Stimulated activated CD4-positive, alpha-beta T cell treated with anti-CD3 and anti-CD28 coated beads, Interleukin-1b, Interleukin-23, amount 100 ng/mL, for 24 hours (primary cell): Measurements from ENCODE around the gene KIF18A.
"Not testable (repeated sequence)": the region's sequence is repeated elsewhere in the genome, so short reads cannot be mapped to it uniquely, and the experiment has no call there.

Experiments used
- DNase-seq, 4 experiments: peaks; one replicate each; pipeline ENCODE4 v3.0.0-alpha.2; 2020; ENCODE audit warnings: low read depth in 4 of 4, low spot score in 1 of 4

The KIF18A gene

GRCh38 chr11:28107191-28107749 lies 686 bp downstream of the KIF18A start:
- DNase-seq, result no peak

- no peak for DNase-seq
Measured at GRCh38 chr11:28106353-28107043, 1.5 kb downstream of the KIF18A start.

GRCh38 chr11:28105869-28106268 lies 2.1 kb downstream of the KIF18A start:
- DNase-seq, result no peak

- no peak for DNase-seq
Measured at GRCh38 chr11:28104984-28105383, 3.0 kb downstream of the KIF18A start.

- no peak for DNase-seq
Measured at GRCh38 chr11:28104425-28104824, 3.5 kb downstream of the KIF18A start.

GRCh38 chr11:28102300-28102699 lies 5.7 kb downstream of the KIF18A start:
- DNase-seq, result not testable (repeated sequence)

GRCh38 chr11:28100665-28101064 lies 7.3 kb downstream of the KIF18A start:
- DNase-seq, result no peak

GRCh38 chr11:28099715-28100114 lies 8.2 kb downstream of the KIF18A start:
- no peak for DNase-seq

- DNase-seq, result no peak
Measured at GRCh38 chr11:28098257-28098656, 9.7 kb downstream of the KIF18A start.

GRCh38 chr11:28092786-28093185 lies 15.2 kb downstream of the KIF18A start:
- no peak for DNase-seq

GRCh38 chr11:28090052-28090749 lies 17.8 kb downstream of the KIF18A start:
- no peak for DNase-seq

- no peak for DNase-seq
Measured at GRCh38 chr11:28089378-28089777, 18.6 kb downstream of the KIF18A start.

- not testable (repeated sequence) for DNase-seq
Measured at GRCh38 chr11:28087693-28088092, 20.3 kb downstream of the KIF18A start.

GRCh38 chr11:28087192-28087591 lies 20.8 kb downstream of the KIF18A start:
- not testable (repeated sequence) for DNase-seq

- no peak for DNase-seq
Measured at GRCh38 chr11:28086569-28086968, 21.4 kb downstream of the KIF18A start.

- no peak for DNase-seq
Measured at GRCh38 chr11:28083118-28083517, 24.8 kb downstream of the KIF18A start.

GRCh38 chr11:28077521-28077920 lies 30.4 kb downstream of the KIF18A start:
- no peak for DNase-seq

GRCh38 chr11:28072321-28072720 lies 35.6 kb downstream of the KIF18A start:
- no peak for DNase-seq

- DNase-seq, result no peak
Measured at GRCh38 chr11:28071305-28071704, 36.7 kb downstream of the KIF18A start.

- DNase-seq, result no peak
Measured at GRCh38 chr11:28058333-28058732, 49.6 kb downstream of the KIF18A start.

GRCh38 chr11:28054821-28055220 lies 53.1 kb downstream of the KIF18A start:
- no peak for DNase-seq
